Astrocyte of the cerebellum (primary cell): ENCODE measurements around the gene OSBPL2.

Experiments
- DNase-seq: peaks from one replicate; pipeline ENCODE4 v3.0.0-alpha.2; 2011; ENCODE audit warnings: low read depth
- H3K4me3 ChIP-seq: 2 replicates; pipeline ENCODE4 v1.5.1; 2011; ENCODE audit warnings: mild to moderate bottlenecking, low read depth, low read length, moderate library complexity
- CTCF ChIP-seq: IDR thresholded peaks from 2 replicates; pipeline ENCODE4 v1.5.1; 2012; ENCODE audit warnings: low read length, low read depth, moderate library complexity, mild to moderate bottlenecking; ENCODE audit errors: missing control alignments
- in situ Hi-C: cut with HindIII; loops from 2 replicates; pipeline ENCODE4 v1.10.0; 2017; ENCODE audit warnings: low sequenced_read_pairs

OSBPL2 gene

DNA sequence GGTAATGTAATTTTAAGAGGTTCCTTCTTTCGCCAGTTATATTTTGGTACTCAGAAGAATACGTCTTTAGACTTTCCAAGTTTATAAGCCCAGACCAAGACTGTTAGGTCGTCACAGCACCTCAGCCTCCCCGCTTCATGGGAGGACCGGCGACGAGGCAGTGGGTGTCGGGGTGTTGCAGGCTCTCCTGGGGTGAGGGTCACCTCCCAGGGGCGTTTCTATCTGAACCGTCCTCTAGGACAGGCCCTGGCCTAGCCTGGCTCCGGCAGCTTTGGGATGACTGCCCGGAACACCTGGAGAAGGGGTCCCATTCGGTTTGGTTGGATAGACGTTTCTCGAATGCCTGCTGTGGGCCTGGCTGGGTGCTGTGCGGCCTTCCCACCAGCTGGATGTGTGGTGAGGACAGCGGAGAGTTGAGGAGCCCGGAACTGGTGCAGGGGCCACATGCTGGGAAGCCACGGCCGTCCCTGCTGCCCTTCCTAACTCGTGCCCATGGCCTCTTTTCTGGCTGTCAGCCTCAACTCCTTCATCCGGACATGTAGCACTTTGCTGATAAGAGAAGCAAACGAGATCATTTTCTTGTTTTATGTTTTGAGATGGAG is 1.1 kb downstream of the OSBPL2 start:
- peak overlapping the region; percentile 64 for H3K4me3 ChIP-seq
- TF ChIP-seq CTCF: no peak
- no peak for DNase-seq
- in situ Hi-C loops: no loop called here

DNA sequence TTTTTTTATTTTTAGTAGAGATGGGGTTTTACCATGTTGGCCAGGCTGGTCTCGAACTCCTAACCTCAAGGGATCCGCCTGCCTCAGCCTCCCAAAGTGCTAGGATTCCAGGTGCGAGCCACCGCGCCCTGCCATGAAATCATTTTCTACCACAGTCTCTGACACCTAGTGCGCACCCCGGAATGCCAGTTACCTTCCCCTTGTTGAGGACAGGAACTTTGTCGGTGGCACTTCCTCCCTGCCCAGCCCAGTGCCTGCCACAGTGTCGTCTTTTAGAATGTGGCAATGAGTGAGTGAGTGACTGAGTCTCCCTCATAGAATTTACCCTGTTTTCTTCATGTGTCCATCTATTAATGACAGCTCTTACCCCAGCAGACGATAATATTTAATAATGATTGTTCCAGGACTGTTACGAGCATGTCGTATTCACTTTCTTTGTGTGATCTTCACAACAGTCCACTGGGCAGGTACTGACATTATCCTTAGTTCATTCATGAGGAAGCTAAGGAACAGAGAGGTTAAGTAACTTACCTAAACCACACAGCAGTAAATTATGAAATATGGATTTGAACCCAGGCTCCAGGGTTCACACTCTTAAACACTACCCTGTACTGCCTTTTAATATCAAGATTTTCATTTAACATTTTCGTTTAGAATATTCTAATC is 1.8 kb downstream of the OSBPL2 start:
- no peak overlapping the region for H3K4me3 ChIP-seq
- no peak for TF ChIP-seq CTCF
- in situ Hi-C loops: no loop called here

DNA sequence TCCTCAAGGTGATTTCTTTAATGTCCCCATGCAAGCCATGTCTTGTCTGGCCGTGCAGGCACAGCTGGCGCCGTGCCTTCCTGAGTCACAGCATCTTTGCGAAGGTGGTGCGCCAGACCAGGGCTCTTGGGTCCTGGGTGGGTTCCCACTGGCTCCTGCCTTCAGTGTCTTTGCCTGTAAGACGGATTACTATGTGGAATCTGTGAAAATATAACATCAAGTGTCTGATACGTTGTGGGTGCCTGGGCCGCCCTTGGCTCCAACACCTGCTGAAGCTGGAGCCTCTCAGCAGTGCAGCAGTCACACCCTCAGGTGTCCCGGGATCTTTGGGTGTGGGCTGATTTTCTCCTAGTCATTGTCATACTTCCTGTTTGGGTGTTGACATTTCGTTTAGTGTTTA is 3.2 kb downstream of the OSBPL2 start:
- in situ Hi-C loops: no loop called here
- no peak for TF ChIP-seq CTCF
- no peak overlapping the region for H3K4me3 ChIP-seq
- no peak for DNase-seq

More for the DNA sequence above, 1.8 kb downstream of the OSBPL2 start:
- DNase-seq: no peak

GRCh38 chr20:62242176-62242575 is 3.9 kb downstream of the OSBPL2 start:
- H3K4me3 ChIP-seq: no peak overlapping the region
- in situ Hi-C loops: no loop called here
- TF ChIP-seq CTCF: no peak
- DNase-seq: no peak

GRCh38 chr20:62243106-62243505 is 4.8 kb downstream of the OSBPL2 start:
- in situ Hi-C loops: no loop called here
- TF ChIP-seq CTCF: no peak
- DNase-seq: no peak
- no peak overlapping the region for H3K4me3 ChIP-seq

DNA sequence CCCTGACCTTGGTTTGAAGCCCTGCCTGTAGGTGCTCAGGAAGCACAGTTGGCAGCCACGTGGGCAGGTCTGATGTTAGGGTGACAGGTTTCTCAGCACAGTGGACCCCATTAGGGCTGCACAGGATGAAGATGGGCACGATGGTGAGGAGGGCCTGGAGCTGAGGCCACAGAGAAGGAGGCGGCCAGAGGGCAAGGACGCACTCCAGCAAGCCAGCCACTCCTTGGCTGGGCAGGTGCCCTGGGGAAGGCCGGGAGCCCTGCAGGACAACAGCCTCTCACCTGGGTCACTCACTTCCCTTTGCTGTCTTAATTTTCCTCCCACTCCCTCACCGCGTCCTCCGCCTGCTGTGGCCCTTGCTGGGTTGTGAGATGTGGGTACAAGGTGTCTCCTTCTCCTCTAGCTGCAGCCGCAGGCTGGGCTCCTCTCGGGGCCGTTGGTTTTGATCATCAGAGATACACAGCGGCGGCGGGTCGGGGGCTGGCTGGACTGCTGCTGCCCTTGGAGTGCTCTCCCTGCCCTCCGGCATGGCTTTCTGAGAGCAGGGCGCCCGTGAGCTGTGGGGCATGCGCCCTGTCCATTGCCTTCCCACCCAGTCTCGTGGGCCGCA is 5.7 kb downstream of the OSBPL2 start:
- H3K4me3 ChIP-seq: no peak overlapping the region
- in situ Hi-C loops: no loop called here
- no peak for TF ChIP-seq CTCF
- no peak for DNase-seq
